GM23338 (cell line): Measurements from ENCODE around the gene SLC19A1.

Experiments
- TF ChIP-seq, protein P1 (sequence below), 2 experiments: fragments of 200-600 bp in 1 of 2; sonication (generic) in 1 of 2; conservative IDR thresholded peaks; 2 replicates each; pipeline versions ENCODE4 v1.5.1 to v1.6.1; 2016 to 2017; ENCODE audit warnings: antibody characterized with exemption in 2 of 2, low read depth in 2 of 2, mild to moderate bottlenecking in 2 of 2, moderate library complexity in 1 of 2
- TF ChIP-seq, protein P2 (sequence below): IDR thresholded peaks from one replicate; pipeline ENCODE4 v1.6.1; 2018; ENCODE audit warnings: antibody characterized with exemption; ENCODE audit not compliant: unreplicated experiment

DNA sequence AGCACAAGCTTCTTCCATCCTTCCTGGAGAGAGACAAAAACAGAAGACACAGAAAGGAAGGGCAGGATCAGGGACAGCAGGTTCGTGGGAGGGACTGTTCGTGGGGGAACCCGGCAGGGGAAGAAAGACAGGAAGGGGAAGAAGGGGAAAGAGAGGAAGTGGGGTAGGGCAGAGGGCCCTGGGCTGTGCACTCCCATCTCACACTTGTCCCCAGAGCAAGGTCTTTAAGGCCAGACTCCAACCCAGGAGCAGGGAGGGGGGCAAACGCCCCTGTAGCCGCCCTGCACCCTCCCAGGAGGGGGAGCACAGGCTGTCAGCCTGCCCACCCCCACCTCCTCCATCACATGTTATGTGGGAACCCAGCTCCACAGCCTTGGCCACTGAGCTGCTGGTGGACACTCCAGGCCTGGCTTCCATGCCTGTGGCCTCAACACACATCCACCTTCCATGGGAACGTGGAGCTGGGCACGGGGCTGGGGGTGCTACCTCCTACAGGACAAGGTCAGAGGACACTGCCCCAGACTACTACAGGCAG lies 9.3 kb downstream of the SLC19A1 start:
- TF ChIP-seq, protein P1, sequence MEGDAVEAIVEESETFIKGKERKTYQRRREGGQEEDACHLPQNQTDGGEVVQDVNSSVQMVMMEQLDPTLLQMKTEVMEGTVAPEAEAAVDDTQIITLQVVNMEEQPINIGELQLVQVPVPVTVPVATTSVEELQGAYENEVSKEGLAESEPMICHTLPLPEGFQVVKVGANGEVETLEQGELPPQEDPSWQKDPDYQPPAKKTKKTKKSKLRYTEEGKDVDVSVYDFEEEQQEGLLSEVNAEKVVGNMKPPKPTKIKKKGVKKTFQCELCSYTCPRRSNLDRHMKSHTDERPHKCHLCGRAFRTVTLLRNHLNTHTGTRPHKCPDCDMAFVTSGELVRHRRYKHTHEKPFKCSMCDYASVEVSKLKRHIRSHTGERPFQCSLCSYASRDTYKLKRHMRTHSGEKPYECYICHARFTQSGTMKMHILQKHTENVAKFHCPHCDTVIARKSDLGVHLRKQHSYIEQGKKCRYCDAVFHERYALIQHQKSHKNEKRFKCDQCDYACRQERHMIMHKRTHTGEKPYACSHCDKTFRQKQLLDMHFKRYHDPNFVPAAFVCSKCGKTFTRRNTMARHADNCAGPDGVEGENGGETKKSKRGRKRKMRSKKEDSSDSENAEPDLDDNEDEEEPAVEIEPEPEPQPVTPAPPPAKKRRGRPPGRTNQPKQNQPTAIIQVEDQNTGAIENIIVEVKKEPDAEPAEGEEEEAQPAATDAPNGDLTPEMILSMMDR (conservative IDR thresholded peaks at IDR 0.05; ENCODE audit: low read depth in 2 of 2): no peak
- TF ChIP-seq, protein P2, sequence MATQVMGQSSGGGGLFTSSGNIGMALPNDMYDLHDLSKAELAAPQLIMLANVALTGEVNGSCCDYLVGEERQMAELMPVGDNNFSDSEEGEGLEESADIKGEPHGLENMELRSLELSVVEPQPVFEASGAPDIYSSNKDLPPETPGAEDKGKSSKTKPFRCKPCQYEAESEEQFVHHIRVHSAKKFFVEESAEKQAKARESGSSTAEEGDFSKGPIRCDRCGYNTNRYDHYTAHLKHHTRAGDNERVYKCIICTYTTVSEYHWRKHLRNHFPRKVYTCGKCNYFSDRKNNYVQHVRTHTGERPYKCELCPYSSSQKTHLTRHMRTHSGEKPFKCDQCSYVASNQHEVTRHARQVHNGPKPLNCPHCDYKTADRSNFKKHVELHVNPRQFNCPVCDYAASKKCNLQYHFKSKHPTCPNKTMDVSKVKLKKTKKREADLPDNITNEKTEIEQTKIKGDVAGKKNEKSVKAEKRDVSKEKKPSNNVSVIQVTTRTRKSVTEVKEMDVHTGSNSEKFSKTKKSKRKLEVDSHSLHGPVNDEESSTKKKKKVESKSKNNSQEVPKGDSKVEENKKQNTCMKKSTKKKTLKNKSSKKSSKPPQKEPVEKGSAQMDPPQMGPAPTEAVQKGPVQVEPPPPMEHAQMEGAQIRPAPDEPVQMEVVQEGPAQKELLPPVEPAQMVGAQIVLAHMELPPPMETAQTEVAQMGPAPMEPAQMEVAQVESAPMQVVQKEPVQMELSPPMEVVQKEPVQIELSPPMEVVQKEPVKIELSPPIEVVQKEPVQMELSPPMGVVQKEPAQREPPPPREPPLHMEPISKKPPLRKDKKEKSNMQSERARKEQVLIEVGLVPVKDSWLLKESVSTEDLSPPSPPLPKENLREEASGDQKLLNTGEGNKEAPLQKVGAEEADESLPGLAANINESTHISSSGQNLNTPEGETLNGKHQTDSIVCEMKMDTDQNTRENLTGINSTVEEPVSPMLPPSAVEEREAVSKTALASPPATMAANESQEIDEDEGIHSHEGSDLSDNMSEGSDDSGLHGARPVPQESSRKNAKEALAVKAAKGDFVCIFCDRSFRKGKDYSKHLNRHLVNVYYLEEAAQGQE: no peak
